Stimulated activated memory B cell treated with anti-CD40 and anti-IgM and Interleukin-4, amounts not matched to agents 10 μg/mL and 1 μg/mL and 100 μg/mL, for 72 hours (primary cell): ENCODE data around the gene TLL2.

Source experiments
- ATAC-seq: fragments of 150-1000 bp; cut with Tn5 transposase; 2 replicates; pipeline ENCODE4 v1.10.0; 2021
- H3K27ac Mint-ChIP-seq: one replicate; pipeline ENCODE4 v1.8.0; 2022; ENCODE audit warnings: mild to moderate bottlenecking, mixed read lengths
- H3K27me3 Mint-ChIP-seq: one replicate; pipeline ENCODE4 v1.8.0; 2022; ENCODE audit warnings: mixed read lengths
- H3K36me3 Mint-ChIP-seq: one replicate; pipeline ENCODE4 v1.8.0; 2022; ENCODE audit warnings: mixed read lengths
- H3K4me1 Mint-ChIP-seq: one replicate; pipeline ENCODE4 v1.8.0; 2022; ENCODE audit warnings: mixed read lengths
- H3K4me3 Mint-ChIP-seq: one replicate; pipeline ENCODE4 v1.8.0; 2022; ENCODE audit warnings: mild to moderate bottlenecking, moderate library complexity, mixed read lengths
- H3K9me3 Mint-ChIP-seq: one replicate; pipeline ENCODE4 v1.8.0; 2022; ENCODE audit warnings: mixed read lengths

The TLL2 gene

DNA sequence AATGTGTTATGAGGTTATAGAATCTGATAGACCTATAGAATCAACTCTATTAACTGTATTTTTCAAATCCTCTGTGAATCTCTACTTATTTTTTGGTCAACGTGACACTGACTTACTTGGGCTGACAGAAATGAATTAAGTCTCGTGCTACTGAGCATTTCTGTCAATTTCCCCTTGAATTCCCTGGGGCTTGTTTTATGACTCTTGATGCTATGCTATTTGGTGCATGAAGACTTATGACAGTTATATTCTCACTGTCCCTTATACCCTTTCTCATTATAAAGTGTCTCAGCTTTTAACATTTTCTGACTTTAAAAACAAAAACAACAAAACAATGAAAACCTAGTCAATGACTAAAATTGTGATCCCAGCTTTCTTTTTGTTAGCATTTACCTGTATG lies 86.4 kb downstream of the TLL2 start:
- no peak overlapping the region for H3K27ac Mint-ChIP-seq
- peaks cover 42% of the 10 kb centered on the region for H3K27me3 Mint-ChIP-seq
- H3K36me3 Mint-ChIP-seq, result no peaks in the 10 kb centered on the region
- peaks cover 2% of the 10 kb centered on the region for H3K9me3 Mint-ChIP-seq
- H3K4me1 Mint-ChIP-seq, result peaks cover 10% of the 10 kb centered on the region
- no peak for ATAC-seq
- H3K4me3 Mint-ChIP-seq, result no peak overlapping the region

DNA sequence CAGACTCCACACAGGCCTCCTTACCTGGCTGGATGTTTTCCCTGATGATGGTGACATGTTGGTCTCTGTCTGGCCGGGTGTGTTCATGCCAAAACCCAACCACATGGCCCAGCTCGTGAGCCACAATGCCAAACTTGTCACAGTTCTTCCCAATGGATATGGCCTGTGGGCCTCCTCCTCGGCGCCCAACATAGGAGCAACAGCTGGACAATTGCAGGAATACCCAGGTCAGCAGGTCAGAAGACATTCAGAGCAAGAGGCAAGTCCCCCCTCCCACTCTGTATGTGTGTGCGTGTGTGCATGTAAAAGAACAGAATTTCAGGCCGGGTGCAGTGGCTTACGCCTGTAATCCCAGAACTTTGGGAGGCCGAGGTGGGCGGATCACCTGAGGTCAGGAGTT lies 91.2 kb downstream of the TLL2 start:
- H3K27ac Mint-ChIP-seq, result peak overlapping the region; percentile 22
- ATAC-seq, result no peak
- H3K36me3 Mint-ChIP-seq, result no peaks in the 10 kb centered on the region
- peaks cover 12% of the 10 kb centered on the region for H3K27me3 Mint-ChIP-seq
- H3K4me1 Mint-ChIP-seq, result peaks cover 10% of the 10 kb centered on the region
- no peak overlapping the region for H3K4me3 Mint-ChIP-seq
- peaks cover 2% of the 10 kb centered on the region for H3K9me3 Mint-ChIP-seq

DNA sequence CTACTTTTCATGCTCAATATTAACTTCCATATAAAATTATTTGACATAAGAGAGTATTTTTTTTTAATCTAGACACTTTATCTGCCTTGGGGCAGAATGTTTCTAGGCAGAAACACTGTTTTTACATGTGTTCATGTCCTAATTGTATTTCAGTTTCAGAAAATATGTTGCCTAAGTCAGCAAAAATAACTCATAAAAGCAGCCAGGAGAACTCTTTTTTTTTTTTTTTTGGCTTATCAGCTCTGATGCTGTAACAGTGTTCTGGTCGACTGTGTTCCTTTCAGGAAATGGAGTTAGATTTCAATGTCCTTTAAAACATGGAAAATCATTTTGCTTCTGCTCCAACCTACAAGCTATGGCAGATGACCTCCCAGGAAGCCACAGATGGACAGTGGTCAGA lies 91.7 kb downstream of the TLL2 start:
- Mint-ChIP-seq H3K36me3 (no peaks in the 10 kb centered on the region), H3K9me3 (no peaks in the 10 kb centered on the region), H3K27ac (peak overlapping the region; percentile 22), H3K4me3 (no peak overlapping the region), H3K4me1 (peaks cover 10% of the 10 kb centered on the region), H3K27me3 (peaks cover 9% of the 10 kb centered on the region)
- ATAC-seq, result no peak

DNA sequence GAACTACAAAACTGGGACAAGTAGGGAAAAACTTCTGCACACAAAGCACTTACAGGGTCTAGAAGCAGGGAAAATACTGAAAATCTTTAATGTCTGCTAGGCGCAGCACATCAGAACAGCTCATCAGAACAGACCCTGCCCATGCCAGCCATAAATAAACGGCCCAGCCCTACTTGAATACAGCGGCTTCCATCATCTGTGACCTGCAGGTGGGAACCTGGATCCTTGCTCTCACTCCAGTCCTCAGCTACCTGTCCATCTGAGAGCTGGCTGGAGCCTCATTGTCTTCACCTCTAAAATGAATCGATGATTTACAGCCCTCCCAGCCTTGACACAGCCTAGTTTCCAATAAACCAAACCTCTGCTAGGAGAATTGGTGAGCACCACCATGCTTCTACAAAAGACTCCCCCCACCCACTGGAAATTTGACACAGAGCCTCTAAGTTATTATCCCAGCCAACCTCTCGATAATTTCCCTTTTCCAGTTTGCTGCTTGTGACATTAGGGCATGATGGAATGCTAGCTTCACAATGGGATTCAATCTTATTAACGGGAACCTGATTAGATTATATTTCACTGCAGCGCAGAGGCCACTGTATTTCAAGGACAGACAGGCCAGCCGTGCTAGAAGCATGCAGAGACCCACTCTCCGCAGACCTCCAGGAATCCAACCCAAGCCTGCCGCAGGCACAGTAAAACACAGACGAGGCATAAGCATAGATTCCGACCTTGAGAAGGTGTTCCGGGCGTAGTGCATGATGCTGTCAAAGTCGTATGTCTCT lies 93.3 kb downstream of the TLL2 start:
- no peaks in the 10 kb centered on the region for H3K27me3 Mint-ChIP-seq
- no peak for ATAC-seq
- no peak overlapping the region for H3K27ac Mint-ChIP-seq
- no peaks in the 10 kb centered on the region for H3K9me3 Mint-ChIP-seq
- no peaks in the 10 kb centered on the region for H3K36me3 Mint-ChIP-seq
- H3K4me3 Mint-ChIP-seq, result no peak overlapping the region
- peaks cover 10% of the 10 kb centered on the region for H3K4me1 Mint-ChIP-seq

DNA sequence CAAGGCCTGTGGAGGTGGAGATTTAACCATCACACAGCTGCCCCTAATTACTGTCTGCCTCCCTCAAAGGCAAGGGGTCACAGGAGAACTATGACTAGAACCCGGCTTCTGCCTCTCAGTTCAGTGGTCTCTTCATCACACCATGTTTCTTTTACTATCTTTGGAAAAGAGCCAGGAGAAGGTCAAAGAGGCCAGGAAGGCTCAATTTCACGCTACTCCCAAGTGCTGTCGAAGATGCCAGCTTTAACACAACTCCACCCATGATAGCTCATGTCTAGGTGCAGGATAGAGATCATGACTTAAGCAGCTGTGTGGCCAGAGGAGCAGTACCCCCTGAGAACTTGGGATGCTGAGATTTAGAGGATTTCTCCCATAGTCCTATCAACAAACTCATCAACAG lies 94.4 kb downstream of the TLL2 start:
- H3K27me3 Mint-ChIP-seq, result no peaks in the 10 kb centered on the region
- H3K27ac Mint-ChIP-seq, result no peak overlapping the region
- H3K36me3 Mint-ChIP-seq, result no peaks in the 10 kb centered on the region
- peaks cover 10% of the 10 kb centered on the region for H3K4me1 Mint-ChIP-seq
- no peaks in the 10 kb centered on the region for H3K9me3 Mint-ChIP-seq
- no peak for ATAC-seq
- H3K4me3 Mint-ChIP-seq, result no peak overlapping the region

DNA sequence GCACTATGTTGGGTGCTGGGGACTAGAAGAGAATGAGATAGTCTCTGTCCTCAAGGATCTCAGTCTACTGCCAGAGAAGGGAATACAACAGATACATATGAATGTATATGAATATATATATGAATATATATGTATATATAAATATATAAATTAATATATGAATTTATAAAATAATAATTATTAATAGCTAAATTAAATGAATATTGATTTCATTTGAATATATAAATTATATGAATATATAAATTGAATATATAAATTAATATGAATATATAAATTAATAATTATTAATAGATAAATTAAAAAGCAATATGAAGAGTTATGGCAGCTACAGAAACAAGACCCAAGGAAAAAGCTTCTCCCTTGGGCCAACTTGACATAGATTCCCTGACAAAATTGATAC lies 95.1 kb downstream of the TLL2 start:
- Mint-ChIP-seq H3K9me3 (no peaks in the 10 kb centered on the region), H3K27ac (no peak overlapping the region), H3K27me3 (no peaks in the 10 kb centered on the region), H3K4me3 (no peak overlapping the region), H3K36me3 (no peaks in the 10 kb centered on the region), H3K4me1 (peaks cover 10% of the 10 kb centered on the region)
- no peak for ATAC-seq

DNA sequence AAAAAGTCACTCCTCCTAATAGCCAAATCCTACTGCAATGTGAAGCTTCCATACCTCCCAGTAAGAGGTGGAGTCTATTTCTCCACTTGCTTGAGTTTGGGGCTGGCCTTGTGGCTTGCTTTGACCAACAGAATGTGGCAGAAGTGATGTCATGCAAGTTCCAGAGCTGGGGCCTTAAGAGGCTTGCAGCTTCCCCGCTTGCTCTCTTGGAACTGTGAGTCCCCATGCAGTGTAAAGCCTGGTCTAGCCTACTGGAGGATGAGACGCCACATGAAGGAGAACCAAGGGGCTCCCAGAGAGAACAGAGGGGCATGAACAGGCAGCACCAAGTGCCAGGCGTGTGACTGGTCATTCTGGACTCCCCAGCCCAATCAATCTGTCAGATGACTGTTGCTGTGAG lies 96.3 kb downstream of the TLL2 start:
- no peak for ATAC-seq
- Mint-ChIP-seq H3K4me1 (peaks cover under 1% of the 10 kb centered on the region), H3K27ac (no peak overlapping the region), H3K27me3 (no peaks in the 10 kb centered on the region), H3K9me3 (no peaks in the 10 kb centered on the region), H3K36me3 (no peaks in the 10 kb centered on the region), H3K4me3 (no peak overlapping the region)

DNA sequence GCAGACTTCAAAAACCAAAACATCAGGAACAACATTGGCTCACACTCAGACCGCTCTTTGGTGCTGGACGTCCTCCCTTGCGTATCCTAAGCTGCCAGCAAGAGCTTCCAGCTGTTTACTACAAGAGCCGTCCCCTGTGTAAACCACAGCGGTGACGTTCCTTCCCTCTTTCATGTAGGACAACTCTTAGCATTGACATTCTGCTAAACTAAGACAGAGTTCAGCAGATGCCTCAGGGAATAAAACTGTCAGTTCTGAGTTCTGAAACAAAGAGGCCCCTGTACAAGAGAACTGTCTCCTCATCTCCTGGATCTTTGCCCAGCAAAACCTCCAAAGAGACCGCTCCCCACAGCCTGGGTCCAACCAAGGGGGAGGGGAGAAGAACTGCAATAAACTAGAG lies 97.1 kb downstream of the TLL2 start:
- H3K36me3 Mint-ChIP-seq, result no peaks in the 10 kb centered on the region

DNA sequence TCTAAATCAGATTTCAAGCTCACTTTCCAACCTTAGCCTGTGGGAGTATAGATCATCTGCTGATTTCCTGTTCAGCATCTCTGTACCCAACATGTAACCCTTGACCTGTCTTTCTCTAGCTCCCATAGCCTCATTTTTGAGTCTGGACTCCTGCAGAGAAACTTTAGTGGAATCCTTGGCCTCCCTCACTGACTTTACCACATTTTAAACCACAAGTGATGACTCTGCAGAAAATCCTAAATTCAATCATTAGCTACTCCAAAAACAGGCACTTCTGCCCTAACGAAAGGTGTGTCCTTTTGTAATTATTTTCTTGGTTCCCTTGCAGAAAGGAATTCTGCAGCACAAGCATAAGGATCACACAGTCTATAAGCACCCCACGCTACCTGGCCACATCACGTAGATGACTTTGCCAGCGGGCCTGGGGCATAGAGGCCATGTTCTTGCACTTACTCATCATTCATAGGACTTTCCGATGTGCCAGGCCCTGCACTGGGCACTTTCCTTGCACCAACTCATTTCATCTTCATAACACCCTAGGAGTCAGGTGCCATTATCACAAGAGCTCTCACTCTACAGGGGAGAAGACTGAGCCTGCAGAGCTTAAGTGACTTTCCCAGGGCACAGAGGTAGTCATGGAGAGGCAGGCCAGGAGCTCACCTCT lies 97.7 kb downstream of the TLL2 start:
- H3K4me3 Mint-ChIP-seq, result no peak overlapping the region
- H3K27me3 Mint-ChIP-seq, result no peaks in the 10 kb centered on the region
- H3K36me3 Mint-ChIP-seq, result no peaks in the 10 kb centered on the region
- H3K9me3 Mint-ChIP-seq, result no peaks in the 10 kb centered on the region
- H3K27ac Mint-ChIP-seq, result no peak overlapping the region
- H3K4me1 Mint-ChIP-seq, result no peaks in the 10 kb centered on the region
- ATAC-seq, result no peak

More for the DNA sequence above, 97.1 kb downstream of the TLL2 start:
- H3K27ac Mint-ChIP-seq, result no peak overlapping the region
- H3K9me3 Mint-ChIP-seq, result no peaks in the 10 kb centered on the region
- no peaks in the 10 kb centered on the region for H3K27me3 Mint-ChIP-seq
- H3K4me3 Mint-ChIP-seq, result no peak overlapping the region
- no peak for ATAC-seq
- H3K4me1 Mint-ChIP-seq, result no peaks in the 10 kb centered on the region

DNA sequence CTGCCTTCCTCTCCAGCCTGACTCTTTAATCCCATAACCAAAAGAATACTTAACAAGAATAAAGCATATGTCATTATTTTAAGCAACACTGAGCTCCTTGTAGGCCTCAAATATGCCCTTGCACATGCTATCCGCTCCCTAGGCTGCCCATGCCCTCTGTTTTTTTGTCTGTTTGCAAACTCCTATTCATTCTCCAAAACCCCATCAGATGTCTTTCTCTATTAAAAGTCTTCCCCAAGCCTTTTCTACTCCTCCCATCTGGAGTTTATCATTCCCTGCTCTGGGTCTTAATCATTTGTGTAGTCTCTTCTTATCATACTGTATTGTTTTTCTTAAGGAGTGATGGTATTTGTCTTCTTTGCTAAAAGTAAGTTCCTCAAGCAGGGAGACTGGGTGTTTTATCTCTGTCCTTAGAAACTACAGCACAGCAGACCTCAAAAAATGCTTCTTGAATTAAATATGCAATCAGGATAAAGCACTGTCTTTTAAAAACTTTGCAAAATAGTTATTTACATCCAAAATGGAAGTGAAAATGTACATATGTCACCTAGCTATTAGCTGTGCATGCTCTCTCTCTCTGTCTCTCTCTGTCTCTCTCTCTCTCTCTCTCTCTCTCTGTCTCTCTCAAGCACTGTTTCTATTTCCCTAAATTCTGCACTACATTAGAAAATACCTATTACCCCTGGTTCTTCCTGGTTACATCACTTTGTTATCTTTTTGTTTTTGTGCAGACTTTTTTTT lies 98.4 kb downstream of the TLL2 start:
- no peaks in the 10 kb centered on the region for H3K9me3 Mint-ChIP-seq
- H3K27me3 Mint-ChIP-seq, result no peaks in the 10 kb centered on the region
- ATAC-seq, result no peak
- no peak overlapping the region for H3K4me3 Mint-ChIP-seq
- no peaks in the 10 kb centered on the region for H3K36me3 Mint-ChIP-seq
- H3K4me1 Mint-ChIP-seq, result no peaks in the 10 kb centered on the region
- no peak overlapping the region for H3K27ac Mint-ChIP-seq

DNA sequence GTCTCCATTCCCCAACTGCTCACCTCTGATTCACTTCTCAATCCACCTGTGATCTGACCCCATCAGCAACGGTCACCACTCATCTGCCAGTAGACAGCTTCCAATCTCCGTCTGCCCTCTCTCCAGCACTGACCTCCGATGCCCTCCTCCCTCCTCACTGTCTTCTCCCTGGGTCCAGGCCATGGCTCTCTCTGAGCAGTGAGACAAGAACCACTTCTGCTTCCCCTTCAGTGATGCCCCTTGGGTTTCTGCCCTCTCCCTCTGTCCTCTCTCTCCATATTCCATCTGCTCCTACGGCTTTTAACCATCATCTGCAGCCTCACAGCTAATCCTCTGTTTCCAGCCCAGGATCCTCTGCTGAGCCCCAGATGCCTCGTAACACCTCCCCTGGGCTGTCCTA lies 99.4 kb downstream of the TLL2 start:
- H3K36me3 Mint-ChIP-seq, result no peaks in the 10 kb centered on the region
- no peaks in the 10 kb centered on the region for H3K4me1 Mint-ChIP-seq
- H3K9me3 Mint-ChIP-seq, result no peaks in the 10 kb centered on the region
- H3K27me3 Mint-ChIP-seq, result no peaks in the 10 kb centered on the region
- no peak for ATAC-seq
- no peak overlapping the region for H3K27ac Mint-ChIP-seq
- H3K4me3 Mint-ChIP-seq, result no peak overlapping the region

DNA sequence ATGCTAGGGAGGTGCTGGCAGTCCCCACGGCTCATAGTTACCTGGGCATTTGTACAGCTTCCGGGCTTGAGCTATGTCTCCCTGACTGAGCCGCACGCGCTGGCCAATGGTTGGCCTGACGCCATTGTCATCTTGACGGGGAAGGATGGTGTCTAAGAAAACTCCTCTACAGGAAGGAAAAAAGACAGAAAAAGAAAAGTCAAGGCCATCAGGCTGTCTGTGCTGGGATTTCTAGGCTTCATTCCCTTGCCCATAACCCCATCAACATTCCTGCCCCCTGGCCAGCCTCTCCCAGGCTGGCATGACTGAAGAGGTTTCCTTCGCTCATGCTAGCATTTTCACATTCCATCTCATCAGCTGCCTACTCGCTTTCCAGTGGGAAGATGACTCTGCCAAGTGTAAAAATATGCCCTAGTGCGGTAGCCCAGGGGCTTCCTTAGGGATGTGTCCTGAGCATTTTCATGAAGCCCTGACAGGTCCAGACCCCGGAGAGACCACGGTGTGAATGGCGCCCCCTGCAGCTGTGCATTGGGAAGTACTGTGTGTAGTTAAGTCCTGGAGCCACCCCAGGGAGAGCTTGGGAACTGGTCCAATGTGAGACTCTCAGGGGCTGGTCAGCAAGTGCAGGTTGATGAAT lies 100.5 kb downstream of the TLL2 start:
- H3K4me1 Mint-ChIP-seq, result no peaks in the 10 kb centered on the region
- no peak overlapping the region for H3K27ac Mint-ChIP-seq
- no peaks in the 10 kb centered on the region for H3K27me3 Mint-ChIP-seq
- ATAC-seq, result no peak
- H3K36me3 Mint-ChIP-seq, result no peaks in the 10 kb centered on the region
- H3K9me3 Mint-ChIP-seq, result no peaks in the 10 kb centered on the region
- H3K4me3 Mint-ChIP-seq, result no peak overlapping the region

DNA sequence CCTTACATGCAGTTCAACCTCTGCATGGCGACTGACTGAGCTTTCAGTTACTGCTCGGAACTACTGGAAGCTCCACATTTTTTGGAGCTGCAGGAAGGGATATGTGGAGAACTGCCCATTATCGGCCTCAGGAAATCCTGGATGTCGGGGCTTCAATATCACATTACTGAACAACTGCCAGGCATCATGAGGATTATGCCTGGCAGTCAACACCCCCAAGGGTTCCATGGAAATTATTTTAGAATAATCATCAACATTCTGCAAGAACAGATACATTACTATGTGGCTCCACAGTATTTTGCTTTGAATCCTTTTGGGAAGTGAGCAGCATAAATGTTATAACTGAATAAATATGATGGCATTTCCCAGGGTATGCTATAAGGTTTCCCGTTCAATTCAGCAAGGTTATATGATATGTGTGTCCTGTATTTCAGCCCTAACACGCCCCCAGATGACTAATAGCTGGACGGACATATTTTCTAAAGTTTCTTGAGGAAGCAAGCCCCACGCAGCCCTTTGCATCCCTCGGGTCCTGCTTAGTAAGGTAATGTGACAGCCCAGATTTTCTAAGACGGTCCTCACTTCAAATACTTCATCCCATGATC lies 101.9 kb downstream of the TLL2 start:
- Mint-ChIP-seq H3K4me1 (no peaks in the 10 kb centered on the region), H3K27ac (no peak overlapping the region), H3K36me3 (no peaks in the 10 kb centered on the region), H3K27me3 (peaks cover 13% of the 10 kb centered on the region), H3K9me3 (no peaks in the 10 kb centered on the region), H3K4me3 (no peak overlapping the region)
- ATAC-seq, result no peak

DNA sequence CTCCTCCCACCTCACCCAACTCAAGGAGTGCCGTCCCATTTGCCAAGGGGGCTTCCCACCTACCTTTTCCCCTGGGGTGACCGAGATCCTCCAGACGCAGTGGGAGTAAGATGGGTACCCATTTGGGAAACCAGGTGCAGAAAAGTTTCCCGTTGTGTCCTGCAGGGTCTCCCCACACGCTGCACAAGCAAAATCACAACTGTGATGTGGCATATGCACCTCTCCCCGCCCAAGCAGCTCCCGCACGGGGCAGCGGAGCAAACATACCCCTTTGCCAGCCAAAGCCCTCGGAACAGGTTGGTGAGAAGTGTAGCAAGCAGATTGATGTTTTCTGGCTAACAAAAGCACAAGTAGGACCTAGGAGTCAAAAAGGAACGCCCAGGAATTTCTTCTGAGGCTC lies 103.4 kb downstream of the TLL2 start:
- peaks cover 23% of the 10 kb centered on the region for H3K27me3 Mint-ChIP-seq
- H3K9me3 Mint-ChIP-seq, result no peaks in the 10 kb centered on the region
- ATAC-seq, result no peak
- H3K27ac Mint-ChIP-seq, result no peak overlapping the region
- no peak overlapping the region for H3K4me3 Mint-ChIP-seq
- no peaks in the 10 kb centered on the region for H3K36me3 Mint-ChIP-seq
- H3K4me1 Mint-ChIP-seq, result no peaks in the 10 kb centered on the region

DNA sequence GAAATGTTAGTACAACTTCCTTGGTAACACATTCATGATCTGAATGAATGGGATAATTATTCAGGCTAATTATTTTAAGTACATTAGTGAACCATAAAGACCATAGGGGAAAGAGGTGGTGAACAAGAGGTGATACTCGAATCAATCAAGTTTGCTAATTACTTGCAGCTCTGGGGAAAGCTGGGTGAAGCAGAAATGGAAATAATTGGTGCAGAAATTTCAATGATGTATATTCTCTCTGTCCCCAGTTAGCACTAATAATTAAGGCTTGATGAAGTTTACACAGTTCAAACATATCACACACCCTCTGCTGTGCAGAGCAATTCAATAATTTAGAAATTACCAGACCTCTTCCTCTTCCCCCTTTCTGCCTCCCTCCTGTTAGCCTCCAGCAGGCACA lies 105.5 kb downstream of the TLL2 start:
- Mint-ChIP-seq H3K4me1 (no peaks in the 10 kb centered on the region), H3K27me3 (peaks cover 23% of the 10 kb centered on the region), H3K27ac (no peak overlapping the region), H3K36me3 (no peaks in the 10 kb centered on the region), H3K9me3 (no peaks in the 10 kb centered on the region), H3K4me3 (no peak overlapping the region)
- ATAC-seq, result no peak
